Small intestine (tissue), 7 donors: ENCODE results near the gene GLIS1. TPM values are rescaled to one million over a fixed set of nuclear protein-coding genes. Genes with fewer than 3 reads are reported as not detected.

Experiments
- DNase-seq, 2 donors: peaks; one replicate each; pipeline versions ENCODE4 v3.0.0 to v3.0.0-alpha.2; 2013
- FAIRE-seq: peaks from 2 replicates; lab custom pipeline; 2012; peaks lifted over from hg19 to GRCh38; lab: Jason Lieb, UNC
- H3K27ac ChIP-seq, 3 donors: one replicate each; pipeline ENCODE4 v1.5.1; 2013; ENCODE audit warnings: low read length in 2 of 3, mild to moderate bottlenecking in 2 of 3, control low read depth in 1 of 3, inconsistent platforms in 1 of 3, low read depth in 1 of 3, moderate library complexity in 1 of 3
- H3K27me3 ChIP-seq, 3 donors: one replicate each; pipeline ENCODE4 v1.6.1; 2013; ENCODE audit warnings: low read length in 3 of 3, inconsistent platforms in 1 of 3; ENCODE audit not compliant: control insufficient read depth in 3 of 3, insufficient read depth in 3 of 3
- H3K36me3 ChIP-seq, 3 donors: one replicate each; pipeline ENCODE4 v1.6.1; 2013; ENCODE audit warnings: low read length in 3 of 3, inconsistent platforms in 1 of 3, low read depth in 1 of 3, mild to moderate bottlenecking in 1 of 3, moderate library complexity in 1 of 3; ENCODE audit not compliant: control insufficient read depth in 3 of 3, insufficient read depth in 2 of 3
- H3K4me1 ChIP-seq, 3 donors: one replicate each; pipeline ENCODE4 v1.6.1; 2013; ENCODE audit warnings: low read length in 2 of 3, inconsistent platforms in 1 of 3, low read depth in 1 of 3, mild to moderate bottlenecking in 1 of 3, moderate library complexity in 1 of 3; ENCODE audit not compliant: control insufficient read depth in 3 of 3, insufficient read depth in 2 of 3
- H3K4me3 ChIP-seq, 3 donors: one replicate each; pipeline ENCODE4 v1.5.1; 2013; ENCODE audit warnings: low read length in 3 of 3, control low read depth in 1 of 3, inconsistent platforms in 1 of 3, low read depth in 1 of 3, mild to moderate bottlenecking in 1 of 3, moderate library complexity in 1 of 3
- H3K9me3 ChIP-seq, 2 donors: one replicate each; pipeline ENCODE4 v1.6.1; 2013; ENCODE audit warnings: low read depth in 1 of 2, low read length in 1 of 2; ENCODE audit not compliant: control insufficient read depth in 2 of 2, insufficient read depth in 1 of 2
- WGBS, 3 donors: extraction: QIAGEN DNeasy Blood & Tissue Kit; methylation state at CpG; one replicate each; pipeline ENCODE4 v1.1.7; 2013; 5-methylcytosine and 5-hydroxymethylcytosine counted together
- polyA plus RNA-seq, 4 donors: library from polyadenylated mRNA; stranded (reverse) in 3 of 4; unstranded in 1 of 4; fragments of 200-250 nt in 3 of 4; fragments of 120-200 nt in 1 of 4; gene quantifications; one replicate each; pipeline versions ENCODE4 v1.2.1 to v1.2.3, GENCODE V29; 2013
- donor health status: healthy with polysubstance abuse.
- donor health status: control.
- donor health status: control.
- donor health status: Bipolar disorder and iron deficiency.
- donor health status: healthy.

GLIS1 gene
- polyA plus RNA-seq, 4 donors, result 0.19 to 0.50 TPM; not detected in 2

DNA sequence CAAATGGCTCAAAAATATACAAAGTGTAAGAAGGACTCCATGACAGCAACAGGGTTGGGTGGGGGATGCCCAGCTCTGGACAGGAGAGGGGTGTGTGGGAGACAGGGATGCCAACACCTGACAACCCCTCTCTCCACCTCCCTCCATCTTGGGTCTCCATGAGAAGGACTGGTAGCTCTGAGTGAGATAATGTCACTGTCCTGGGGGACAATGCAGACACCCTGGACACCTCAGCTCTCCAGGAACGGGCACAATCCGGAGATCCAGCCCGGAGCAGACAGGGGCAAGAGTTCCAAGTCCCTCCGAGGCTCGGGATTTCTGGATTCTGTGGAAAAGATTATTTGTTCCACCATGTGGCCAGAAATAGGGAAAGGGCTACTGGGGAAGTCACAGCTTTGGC is 122.5 kb downstream of the GLIS1 start:
- no peaks in the 10 kb centered on the region for H3K27me3 ChIP-seq
- H3K36me3 ChIP-seq, result no peaks in the 10 kb centered on the region
- no peak overlapping the region for H3K27ac ChIP-seq
- H3K9me3 ChIP-seq, result no peaks in the 10 kb centered on the region
- H3K4me1 ChIP-seq, result no peaks in the 10 kb centered on the region
- 80 to 94% (median 83%) methylated on average over 5 of the region's 5 CpGs for WGBS, 3 donors
- FAIRE-seq (no peak), DNase-seq (no peak)
- H3K4me3 ChIP-seq, result no peak overlapping the region

DNA sequence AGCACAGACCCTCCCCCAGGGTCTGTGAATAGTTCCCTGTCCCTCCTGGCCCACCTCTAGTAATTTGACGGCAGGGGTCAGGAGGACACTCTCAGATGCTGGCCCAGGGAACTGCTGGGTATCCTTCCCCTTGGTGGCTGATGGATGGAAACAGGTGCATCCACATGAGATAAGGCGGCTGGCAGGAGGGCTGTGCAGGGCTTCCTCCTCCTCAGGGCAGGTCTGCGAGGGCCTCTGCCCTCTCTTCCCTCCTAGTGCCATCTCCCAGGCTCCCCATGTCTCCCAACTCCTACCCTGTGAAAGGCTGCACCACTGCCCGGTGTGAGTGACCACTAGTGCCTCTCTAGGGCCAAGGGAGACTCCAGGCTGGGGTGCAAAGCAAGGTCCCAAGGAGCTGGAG is 123.9 kb downstream of the GLIS1 start:
- peaks cover 0 to 5% of the 10 kb centered on the region in 2 donors for H3K9me3 ChIP-seq
- FAIRE-seq (no peak), DNase-seq (no peak)
- no peaks in the 10 kb centered on the region for H3K27me3 ChIP-seq
- H3K36me3 ChIP-seq, result no peaks in the 10 kb centered on the region
- WGBS, 3 donors, result 58 to 68% (median 59%) methylated on average over 4 of the region's 4 CpGs
- no peak overlapping the region for H3K27ac ChIP-seq
- H3K4me1 ChIP-seq, result no peaks in the 10 kb centered on the region
- no peak overlapping the region for H3K4me3 ChIP-seq

DNA sequence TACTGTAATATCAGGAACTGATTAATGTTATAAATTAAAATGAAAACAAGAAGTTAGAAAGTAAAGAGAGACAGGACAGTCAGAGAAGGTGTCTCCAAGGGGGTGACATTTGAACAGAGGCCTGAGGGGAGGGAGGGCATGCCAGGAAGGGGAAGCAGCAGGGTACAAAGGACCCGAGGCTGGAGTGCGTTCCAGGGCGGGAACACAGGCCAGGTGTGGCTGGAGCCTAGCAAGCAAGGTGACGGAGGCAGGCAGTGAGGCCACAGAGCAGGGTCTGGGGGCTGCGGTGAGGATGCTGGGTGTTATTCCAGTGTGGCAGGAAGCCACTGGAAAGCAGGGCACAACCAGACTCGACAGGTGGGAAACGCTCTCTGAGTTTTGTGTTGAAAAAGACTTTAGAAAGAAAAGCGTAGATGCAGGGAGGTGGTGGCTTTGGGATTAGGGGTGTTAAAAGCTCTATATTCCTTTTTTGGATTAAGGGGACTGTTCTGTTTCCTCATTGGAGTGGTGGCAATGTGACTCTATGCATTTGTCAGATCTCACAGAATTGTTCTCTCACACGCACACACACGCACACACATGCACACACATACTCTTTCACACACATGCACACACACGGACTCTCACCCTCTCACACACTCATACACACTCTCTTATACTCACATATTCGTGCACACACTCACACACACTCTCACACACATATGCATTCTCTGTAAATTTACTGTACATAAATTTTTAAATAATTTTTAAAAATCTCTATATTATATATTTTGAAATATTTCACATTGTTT is 124.5 kb downstream of the GLIS1 start:
- Histone ChIP-seq H3K36me3 (no peaks in the 10 kb centered on the region), H3K27ac (no peak overlapping the region), H3K27me3 (no peaks in the 10 kb centered on the region), H3K4me1 (no peaks in the 10 kb centered on the region), H3K9me3 (peaks cover 0 to 5% of the 10 kb centered on the region in 2 donors), H3K4me3 (no peak overlapping the region)
- DNase-seq (no peak), FAIRE-seq (no peak)
- 53 to 69% (median 61%) methylated on average over 12 of the region's 12 CpGs for WGBS, 3 donors

DNA sequence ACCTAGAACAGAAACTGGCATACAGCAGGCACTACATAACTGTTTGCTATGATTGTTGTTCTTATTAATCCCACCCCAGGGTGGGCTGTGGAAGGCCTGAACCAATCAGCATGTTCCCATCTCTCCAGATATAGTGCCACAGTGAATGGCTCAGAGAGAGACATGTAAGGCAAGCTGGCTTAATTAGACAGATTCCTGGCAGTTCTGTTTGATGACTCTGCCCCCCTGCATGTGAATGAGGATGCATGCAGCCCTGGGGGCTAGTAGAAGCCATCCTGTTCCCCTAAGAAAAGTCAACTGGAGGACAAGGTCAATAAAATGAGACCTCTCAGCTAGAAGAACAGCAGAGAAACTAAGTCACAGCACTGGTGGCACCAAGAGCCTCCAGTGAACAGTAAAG is 130.3 kb downstream of the GLIS1 start:
- no peak overlapping the region for H3K27ac ChIP-seq
- H3K4me3 ChIP-seq, result no peak overlapping the region
- H3K36me3 ChIP-seq, result no peaks in the 10 kb centered on the region
- H3K9me3 ChIP-seq, result peaks cover 0 to 5% of the 10 kb centered on the region in 2 donors
- FAIRE-seq, result no peak
- DNase-seq, result no peak
- no peaks in the 10 kb centered on the region for H3K4me1 ChIP-seq
- no peaks in the 10 kb centered on the region for H3K27me3 ChIP-seq

DNA sequence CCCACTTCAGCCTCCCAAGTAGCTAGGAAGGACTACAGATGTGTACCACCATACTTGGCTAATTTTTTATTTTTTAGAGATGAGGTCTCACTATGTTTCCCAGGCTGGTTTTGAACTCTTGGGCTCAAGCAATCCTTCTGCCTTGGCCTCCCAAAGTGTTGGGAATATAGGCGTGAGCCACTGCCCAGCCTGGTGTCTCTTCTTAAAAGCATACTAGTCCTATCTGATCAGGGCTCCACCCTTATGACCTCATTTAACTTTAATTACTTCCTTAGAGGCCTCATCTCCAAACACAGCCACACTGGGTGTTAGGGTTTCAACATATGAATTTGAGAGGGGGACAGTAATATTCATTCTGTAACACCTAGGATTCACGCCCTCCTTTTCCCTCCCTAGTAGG is 130.9 kb downstream of the GLIS1 start:
- peaks cover 0 to 5% of the 10 kb centered on the region in 2 donors for H3K9me3 ChIP-seq
- H3K36me3 ChIP-seq, result no peaks in the 10 kb centered on the region
- H3K4me1 ChIP-seq, result no peaks in the 10 kb centered on the region
- DNase-seq (no peak), FAIRE-seq (no peak)
- H3K27me3 ChIP-seq, result no peaks in the 10 kb centered on the region
- no peak overlapping the region for H3K4me3 ChIP-seq
- 72 to 81% (median 74%) methylated on average over 2 of the region's 2 CpGs for WGBS, 3 donors
- no peak overlapping the region for H3K27ac ChIP-seq

DNA sequence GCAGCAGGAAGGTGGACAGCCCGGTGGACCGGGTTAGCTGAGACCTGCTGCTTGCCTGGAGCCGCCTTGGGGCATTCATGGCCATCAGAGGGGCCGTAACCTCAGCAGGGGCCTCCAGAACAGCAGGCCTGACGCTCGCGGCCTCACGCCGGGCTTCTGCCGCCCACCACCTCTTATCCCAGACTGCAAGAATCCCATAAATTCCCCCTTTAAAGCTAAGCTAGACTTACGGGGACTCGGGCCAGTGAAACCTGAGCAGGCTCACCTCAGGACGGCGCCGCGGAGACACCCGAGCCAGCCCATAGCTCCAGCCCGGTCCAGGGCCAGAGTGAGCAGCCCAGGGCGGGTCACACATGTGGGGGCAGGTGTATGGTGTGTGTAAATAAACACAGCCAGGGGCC is 132.3 kb downstream of the GLIS1 start:
- WGBS, 3 donors, result 78 to 85% (median 78%) methylated on average over 19 of the region's 19 CpGs
- Histone ChIP-seq H3K27me3 (no peaks in the 10 kb centered on the region), H3K36me3 (no peaks in the 10 kb centered on the region), H3K9me3 (peaks cover 0 to 5% of the 10 kb centered on the region in 2 donors), H3K4me1 (no peaks in the 10 kb centered on the region), H3K27ac (no peak overlapping the region), H3K4me3 (no peak overlapping the region)
- no peak for FAIRE-seq
- no peak for DNase-seq

DNA sequence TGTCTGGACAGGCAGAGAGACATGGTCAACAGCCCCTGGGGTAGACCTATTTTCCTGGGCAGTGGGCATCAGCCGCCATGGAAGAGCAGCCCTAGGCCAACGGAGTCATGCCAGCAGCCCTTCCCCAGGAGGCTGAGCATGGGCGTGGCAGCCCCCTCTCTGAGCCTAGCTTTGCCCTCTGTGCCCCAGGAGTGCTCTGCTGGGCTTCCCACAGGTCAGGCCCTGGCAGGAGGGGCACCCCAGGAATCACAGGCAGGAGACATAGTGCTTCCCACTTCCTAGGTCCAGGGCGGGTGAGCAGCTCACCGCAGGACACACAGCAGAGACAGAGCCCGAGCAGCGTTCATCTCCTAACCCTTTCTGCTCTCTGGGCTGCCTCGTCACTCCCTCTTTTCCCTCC is 132.8 kb downstream of the GLIS1 start:
- H3K27me3 ChIP-seq, result no peaks in the 10 kb centered on the region
- no peak for FAIRE-seq
- H3K36me3 ChIP-seq, result no peaks in the 10 kb centered on the region
- H3K27ac ChIP-seq, result no peak overlapping the region
- 77 to 89% (median 80%) methylated on average over 8 of the region's 8 CpGs for WGBS, 3 donors
- no peak for DNase-seq
- H3K9me3 ChIP-seq, result peaks cover 0 to 4% of the 10 kb centered on the region in 2 donors
- no peak overlapping the region for H3K4me3 ChIP-seq
- no peaks in the 10 kb centered on the region for H3K4me1 ChIP-seq

DNA sequence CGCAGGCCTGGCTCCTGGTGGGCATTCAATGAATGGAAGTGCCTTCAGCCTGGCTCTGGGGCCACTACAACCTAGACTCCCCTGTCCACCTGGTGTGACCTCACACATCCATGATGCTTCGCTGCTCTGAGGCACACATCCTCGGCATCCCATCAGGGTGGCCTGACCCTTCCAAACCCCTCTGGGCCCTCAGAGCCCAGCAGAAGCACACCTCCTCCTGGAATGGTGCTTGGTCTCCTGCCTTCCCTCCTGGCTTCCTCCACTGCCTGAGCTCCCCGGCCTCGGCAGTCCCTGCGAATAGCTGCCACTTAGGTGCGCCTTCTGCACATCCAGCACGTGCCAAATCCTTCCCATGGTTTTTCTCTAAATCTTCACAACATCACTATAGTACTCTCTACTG is 133.8 kb downstream of the GLIS1 start:
- Histone ChIP-seq H3K27me3 (no peaks in the 10 kb centered on the region), H3K9me3 (no peaks in the 10 kb centered on the region), H3K27ac (no peak overlapping the region), H3K4me3 (no peak overlapping the region), H3K36me3 (no peaks in the 10 kb centered on the region), H3K4me1 (no peaks in the 10 kb centered on the region)
- no peak for DNase-seq
- no peak for FAIRE-seq
- WGBS, 3 donors, result 85 to 90% (median 87%) methylated on average over 8 of the region's 8 CpGs
